ENCODE results near the gene IL17C. TPM values are rescaled to one million over a fixed set of nuclear protein-coding genes. Genes with fewer than 3 reads are reported as not detected.

The IL17C gene, protein sequence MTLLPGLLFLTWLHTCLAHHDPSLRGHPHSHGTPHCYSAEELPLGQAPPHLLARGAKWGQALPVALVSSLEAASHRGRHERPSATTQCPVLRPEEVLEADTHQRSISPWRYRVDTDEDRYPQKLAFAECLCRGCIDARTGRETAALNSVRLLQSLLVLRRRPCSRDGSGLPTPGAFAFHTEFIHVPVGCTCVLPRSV
- polyA plus RNA-seq (2013, experiment 1 of 4), result not detected
- 0.20 TPM for polyA plus RNA-seq (2013, experiment 2 of 4)
- not detected for polyA plus RNA-seq (2013, experiment 3 of 4)
- not detected for polyA plus RNA-seq (2013, experiment 4 of 4)

DNA sequence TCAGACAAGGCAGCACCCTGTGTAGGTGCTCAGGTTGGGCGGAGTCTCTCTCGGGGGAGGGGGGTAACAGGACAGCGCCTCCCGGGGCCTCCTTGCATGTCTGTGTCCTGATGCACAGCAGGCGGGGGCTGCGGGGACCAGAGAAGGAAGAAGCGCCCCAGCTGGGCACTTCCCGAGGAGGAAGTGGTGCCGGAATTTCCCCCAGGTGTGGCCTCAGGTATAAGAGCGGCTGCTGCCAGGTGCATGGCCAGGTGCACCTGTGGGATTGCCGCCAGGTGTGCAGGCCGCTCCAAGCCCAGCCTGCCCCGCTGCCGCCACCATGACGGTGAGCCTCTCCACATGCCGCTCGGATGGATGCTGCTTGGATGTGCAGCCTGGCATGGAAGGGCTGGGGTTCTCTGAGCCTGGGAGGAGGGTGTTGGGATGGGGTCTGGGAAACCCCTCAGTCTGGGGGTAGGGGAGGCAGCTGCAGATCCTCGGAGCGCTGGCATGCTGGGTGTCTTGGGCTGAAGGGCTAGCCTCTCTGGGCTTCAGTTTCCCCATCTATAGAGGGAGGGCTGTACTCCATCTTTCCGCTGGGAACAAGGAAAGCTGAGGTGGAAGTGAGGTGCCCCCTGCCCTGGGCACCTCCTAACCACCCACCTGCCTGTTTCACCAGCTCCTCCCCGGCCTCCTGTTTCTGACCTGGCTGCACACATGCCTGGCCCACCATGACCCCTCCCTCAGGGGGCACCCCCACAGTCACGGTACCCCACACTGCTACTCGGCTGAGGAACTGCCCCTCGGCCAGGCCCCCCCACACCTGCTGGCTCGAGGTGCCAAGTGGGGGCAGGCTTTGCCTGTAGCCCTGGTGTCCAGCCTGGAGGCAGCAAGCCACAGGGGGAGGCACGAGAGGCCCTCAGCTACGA, at the start of gene IL17C:
Gene IL17C, plus strand, starts transcription at position 250 of the 908 bp plus-strand sequence. Its CDS starts 70 bp downstream, at position 320.
- Histone ChIP-seq H3K4me1 (ENCODE audit: control insufficient read depth, insufficient read depth, low read length) (peaks cover 10% of the 10 kb centered on the region), H3K27me3 (ENCODE audit: control insufficient read depth, insufficient read depth, low read length, poor library complexity, severe bottlenecking) (peaks cover 30% of the 10 kb centered on the region), H3K4me3 (ENCODE audit: insufficient read depth, low read depth, low read length) (no peak within 1 kb of the TSS), H3K27ac (ENCODE audit: insufficient read depth, low read depth, low read length, poor library complexity, severe bottlenecking) (no peak within 1 kb of the TSS), H3K9me3 (ENCODE audit: control insufficient read depth, low read length) (no peaks in the 10 kb centered on the region), H3K36me3 (ENCODE audit: control insufficient read depth, insufficient read depth, low read length) (no peaks in the 10 kb centered on the region)
- 77 to 80% methylated on average over 27 of the region's 27 CpGs for WGBS, 2 experiments

DNA sequence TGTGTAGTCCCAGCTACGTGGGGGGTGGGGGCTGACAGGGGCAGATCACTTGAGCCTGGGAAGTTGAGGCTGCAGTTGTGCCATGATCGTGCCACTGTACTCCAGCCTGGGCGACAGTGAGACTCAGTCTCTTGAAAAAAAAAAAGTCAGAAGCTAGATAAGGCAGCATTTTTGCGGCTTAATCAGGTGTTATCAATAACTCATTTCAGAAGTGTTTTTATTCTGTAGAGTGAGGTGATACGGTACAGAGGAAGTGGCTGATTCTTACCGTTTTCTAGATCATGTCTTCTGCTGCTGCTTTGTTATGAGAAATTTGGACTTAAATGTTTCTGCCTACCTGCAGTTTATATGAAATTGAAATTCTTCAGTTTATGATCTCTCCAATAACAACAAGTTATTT, 49.6 kb upstream of the IL17C start:
- H3K4me3 ChIP-seq (ENCODE audit: insufficient read depth, low read depth, low read length), result no peak overlapping the region
- H3K27me3 ChIP-seq (ENCODE audit: control insufficient read depth, insufficient read depth, low read length, poor library complexity, severe bottlenecking), result no peaks in the 10 kb centered on the region
- WGBS, 2 experiments, result 94 to 96% methylated on average over 6 of the region's 6 CpGs
- H3K36me3 ChIP-seq (ENCODE audit: control insufficient read depth, insufficient read depth, low read length), result peaks cover 26% of the 10 kb centered on the region
- no peaks in the 10 kb centered on the region for H3K9me3 ChIP-seq (ENCODE audit: control insufficient read depth, low read length)
- no peak overlapping the region for H3K27ac ChIP-seq (ENCODE audit: insufficient read depth, low read depth, low read length, poor library complexity, severe bottlenecking)
- H3K4me1 ChIP-seq (ENCODE audit: control insufficient read depth, insufficient read depth, low read length), result no peaks in the 10 kb centered on the region

DNA sequence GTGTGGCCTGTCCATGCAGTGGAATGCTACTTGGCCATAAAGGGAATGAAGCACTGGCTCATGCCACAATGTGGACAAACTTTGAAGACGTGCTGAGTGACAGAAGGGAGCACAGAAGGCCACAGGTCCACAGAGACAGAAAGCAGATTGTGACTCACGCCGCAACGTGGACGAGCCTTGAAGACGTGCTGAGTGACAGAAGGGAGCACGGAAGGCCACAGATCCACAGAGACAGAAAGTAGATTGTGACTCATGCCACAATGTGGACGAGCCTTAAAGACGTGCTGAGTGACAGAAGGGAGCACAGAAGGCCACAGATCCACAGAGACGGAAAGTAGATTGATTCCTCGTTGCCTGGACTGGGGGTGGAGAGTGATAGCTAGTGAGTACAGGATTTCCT, 48.9 kb upstream of the IL17C start:
- no peaks in the 10 kb centered on the region for H3K27me3 ChIP-seq (ENCODE audit: control insufficient read depth, insufficient read depth, low read length, poor library complexity, severe bottlenecking)
- no peak overlapping the region for H3K27ac ChIP-seq (ENCODE audit: insufficient read depth, low read depth, low read length, poor library complexity, severe bottlenecking)
- H3K4me1 ChIP-seq (ENCODE audit: control insufficient read depth, insufficient read depth, low read length), result no peaks in the 10 kb centered on the region
- WGBS, 2 experiments, result 94 to 96% methylated on average over 11 of the region's 11 CpGs
- no peak overlapping the region for H3K4me3 ChIP-seq (ENCODE audit: insufficient read depth, low read depth, low read length)
- H3K9me3 ChIP-seq (ENCODE audit: control insufficient read depth, low read length), result no peaks in the 10 kb centered on the region
- peaks cover 26% of the 10 kb centered on the region for H3K36me3 ChIP-seq (ENCODE audit: control insufficient read depth, insufficient read depth, low read length)

DNA sequence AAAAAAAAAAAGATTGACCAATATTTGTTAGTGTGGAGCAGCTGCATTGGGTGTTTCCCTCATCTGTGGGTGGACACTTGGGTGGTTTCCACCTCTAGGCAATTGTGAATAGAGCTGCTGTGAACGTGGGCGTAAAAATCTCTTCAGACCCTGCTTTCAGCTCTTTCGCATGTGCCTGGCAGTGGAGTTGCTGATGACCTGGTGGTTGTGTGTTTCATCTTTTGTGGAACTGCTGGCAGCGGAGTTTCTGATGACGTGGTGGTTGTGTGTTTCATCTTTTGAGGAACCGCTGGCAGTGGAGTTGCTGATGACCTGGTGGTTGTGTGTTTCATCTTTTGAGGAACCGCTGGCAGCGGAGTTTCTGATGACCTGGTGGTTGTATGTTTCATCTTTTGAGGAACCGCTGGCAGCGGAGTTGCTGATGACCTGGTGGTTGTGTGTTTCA, 46.8 kb upstream of the IL17C start:
- 95 to 96% methylated on average over 10 of the region's 10 CpGs for WGBS, 2 experiments
- Histone ChIP-seq H3K4me1 (ENCODE audit: control insufficient read depth, insufficient read depth, low read length) (no peaks in the 10 kb centered on the region), H3K4me3 (ENCODE audit: insufficient read depth, low read depth, low read length) (no peak overlapping the region), H3K9me3 (ENCODE audit: control insufficient read depth, low read length) (no peaks in the 10 kb centered on the region), H3K27me3 (ENCODE audit: control insufficient read depth, insufficient read depth, low read length, poor library complexity, severe bottlenecking) (no peaks in the 10 kb centered on the region), H3K36me3 (ENCODE audit: control insufficient read depth, insufficient read depth, low read length) (peaks cover 20% of the 10 kb centered on the region), H3K27ac (ENCODE audit: insufficient read depth, low read depth, low read length, poor library complexity, severe bottlenecking) (no peak overlapping the region)

GRCh38 chr16:88593061-88593460, 45.3 kb upstream of the IL17C start:
- Histone ChIP-seq H3K27ac (ENCODE audit: insufficient read depth, low read depth, low read length, poor library complexity, severe bottlenecking) (no peak overlapping the region), H3K9me3 (ENCODE audit: control insufficient read depth, low read length) (no peaks in the 10 kb centered on the region), H3K4me3 (ENCODE audit: insufficient read depth, low read depth, low read length) (no peak overlapping the region), H3K36me3 (ENCODE audit: control insufficient read depth, insufficient read depth, low read length) (peaks cover 13% of the 10 kb centered on the region), H3K27me3 (ENCODE audit: control insufficient read depth, insufficient read depth, low read length, poor library complexity, severe bottlenecking) (no peaks in the 10 kb centered on the region), H3K4me1 (ENCODE audit: control insufficient read depth, insufficient read depth, low read length) (no peaks in the 10 kb centered on the region)
- 96 to 97% methylated on average over 12 of the region's 12 CpGs for WGBS, 2 experiments

DNA sequence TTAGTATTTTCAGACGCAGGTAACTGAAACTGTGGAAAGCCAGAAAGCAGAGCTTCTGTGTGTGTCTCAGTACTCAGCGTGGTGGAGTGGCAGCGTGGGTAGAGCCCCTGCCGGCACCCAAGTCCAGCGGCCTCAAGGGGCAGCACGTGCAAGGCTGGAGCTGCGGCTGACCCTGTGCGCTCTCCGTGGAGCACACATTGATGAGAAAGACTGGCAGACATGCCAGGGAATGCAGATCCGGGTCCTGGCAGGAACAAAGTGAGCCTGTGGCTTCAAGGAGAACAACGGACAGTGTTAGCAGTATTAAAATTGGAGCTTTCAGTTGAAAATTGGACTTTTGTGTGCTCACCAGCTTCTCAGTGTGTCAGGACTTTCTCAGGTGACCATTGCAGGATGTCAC, 44.9 kb upstream of the IL17C start:
- no peaks in the 10 kb centered on the region for H3K27me3 ChIP-seq (ENCODE audit: control insufficient read depth, insufficient read depth, low read length, poor library complexity, severe bottlenecking)
- no peaks in the 10 kb centered on the region for H3K4me1 ChIP-seq (ENCODE audit: control insufficient read depth, insufficient read depth, low read length)
- H3K9me3 ChIP-seq (ENCODE audit: control insufficient read depth, low read length), result no peaks in the 10 kb centered on the region
- no peak overlapping the region for H3K4me3 ChIP-seq (ENCODE audit: insufficient read depth, low read depth, low read length)
- 88 to 91% methylated on average over 11 of the region's 11 CpGs for WGBS, 2 experiments
- H3K27ac ChIP-seq (ENCODE audit: insufficient read depth, low read depth, low read length, poor library complexity, severe bottlenecking), result no peak overlapping the region
- peaks cover 8% of the 10 kb centered on the region for H3K36me3 ChIP-seq (ENCODE audit: control insufficient read depth, insufficient read depth, low read length)

DNA sequence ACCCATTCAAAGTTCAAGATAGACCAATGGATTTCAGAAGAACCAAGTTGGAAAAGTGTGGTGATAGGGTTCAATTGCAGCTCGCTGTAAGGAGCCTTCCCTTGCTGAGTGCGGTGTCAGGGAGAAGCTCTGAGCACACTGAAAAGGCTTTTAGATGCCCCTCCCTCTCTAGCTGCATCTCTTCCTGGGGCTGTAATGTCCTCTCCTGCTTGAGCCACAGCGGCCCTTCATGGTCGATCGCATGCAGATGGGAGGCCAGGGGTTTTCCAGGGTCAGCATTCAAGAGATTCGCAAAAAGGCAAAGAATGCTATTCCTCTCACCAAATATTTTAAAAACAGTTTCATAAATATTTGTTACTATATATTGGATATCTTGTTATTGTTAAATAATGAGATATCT, 44.5 kb upstream of the IL17C start:
- Histone ChIP-seq H3K4me1 (ENCODE audit: control insufficient read depth, insufficient read depth, low read length) (no peaks in the 10 kb centered on the region), H3K27me3 (ENCODE audit: control insufficient read depth, insufficient read depth, low read length, poor library complexity, severe bottlenecking) (no peaks in the 10 kb centered on the region), H3K36me3 (ENCODE audit: control insufficient read depth, insufficient read depth, low read length) (peaks cover 7% of the 10 kb centered on the region), H3K9me3 (ENCODE audit: control insufficient read depth, low read length) (no peaks in the 10 kb centered on the region), H3K27ac (ENCODE audit: insufficient read depth, low read depth, low read length, poor library complexity, severe bottlenecking) (no peak overlapping the region), H3K4me3 (ENCODE audit: insufficient read depth, low read depth, low read length) (no peak overlapping the region)
- 94 to 95% methylated on average over 6 of the region's 6 CpGs for WGBS, 2 experiments

GRCh38 chr16:88595101-88595500, 43.3 kb upstream of the IL17C start:
- H3K27me3 ChIP-seq (ENCODE audit: control insufficient read depth, insufficient read depth, low read length, poor library complexity, severe bottlenecking), result no peaks in the 10 kb centered on the region
- no peaks in the 10 kb centered on the region for H3K4me1 ChIP-seq (ENCODE audit: control insufficient read depth, insufficient read depth, low read length)
- WGBS, 2 experiments, result 93 to 94% methylated on average over 6 of the region's 6 CpGs

DNA sequence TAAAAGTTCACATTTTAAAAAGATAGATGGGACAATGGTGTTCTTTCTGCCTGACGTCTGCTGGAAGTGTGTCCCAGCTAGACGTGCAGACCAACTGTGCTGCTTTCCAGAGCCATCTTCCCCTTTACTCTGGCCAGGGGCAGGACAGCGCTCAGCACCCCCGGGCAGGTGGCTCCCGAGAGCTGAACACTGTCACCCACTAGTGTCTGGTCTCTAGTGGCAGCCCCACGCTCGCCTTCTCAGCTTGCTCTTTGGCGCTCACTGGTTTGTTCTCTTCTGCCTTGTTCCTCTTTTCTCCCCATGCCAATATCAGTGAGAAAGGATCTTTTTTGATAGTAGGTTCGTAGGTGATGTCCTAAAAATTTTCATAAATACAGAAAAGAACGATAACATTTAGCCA, 42.5 kb upstream of the IL17C start:
- WGBS, 2 experiments, result 90 to 98% methylated on average over 9 to 10 of the region's 10 CpGs
- Histone ChIP-seq H3K27me3 (ENCODE audit: control insufficient read depth, insufficient read depth, low read length, poor library complexity, severe bottlenecking) (no peaks in the 10 kb centered on the region), H3K9me3 (ENCODE audit: control insufficient read depth, low read length) (no peaks in the 10 kb centered on the region), H3K4me1 (ENCODE audit: control insufficient read depth, insufficient read depth, low read length) (no peaks in the 10 kb centered on the region), H3K36me3 (ENCODE audit: control insufficient read depth, insufficient read depth, low read length) (peaks cover 14% of the 10 kb centered on the region), H3K27ac (ENCODE audit: insufficient read depth, low read depth, low read length, poor library complexity, severe bottlenecking) (no peak overlapping the region), H3K4me3 (ENCODE audit: insufficient read depth, low read depth, low read length) (no peak overlapping the region)

More at GRCh38 chr16:88595101-88595500, 43.3 kb upstream of the IL17C start:
- Histone ChIP-seq H3K36me3 (ENCODE audit: control insufficient read depth, insufficient read depth, low read length) (peaks cover 7% of the 10 kb centered on the region), H3K4me3 (ENCODE audit: insufficient read depth, low read depth, low read length) (no peak overlapping the region), H3K9me3 (ENCODE audit: control insufficient read depth, low read length) (no peaks in the 10 kb centered on the region), H3K27ac (ENCODE audit: insufficient read depth, low read depth, low read length, poor library complexity, severe bottlenecking) (no peak overlapping the region)

GRCh38 chr16:88596483-88596882, 41.9 kb upstream of the IL17C start:
- Histone ChIP-seq H3K9me3 (ENCODE audit: control insufficient read depth, low read length) (no peaks in the 10 kb centered on the region), H3K4me3 (ENCODE audit: insufficient read depth, low read depth, low read length) (no peak overlapping the region), H3K4me1 (ENCODE audit: control insufficient read depth, insufficient read depth, low read length) (no peaks in the 10 kb centered on the region), H3K36me3 (ENCODE audit: control insufficient read depth, insufficient read depth, low read length) (peaks cover 19% of the 10 kb centered on the region), H3K27me3 (ENCODE audit: control insufficient read depth, insufficient read depth, low read length, poor library complexity, severe bottlenecking) (no peaks in the 10 kb centered on the region), H3K27ac (ENCODE audit: insufficient read depth, low read depth, low read length, poor library complexity, severe bottlenecking) (no peak overlapping the region)
- WGBS, 2 experiments, result 93 to 94% methylated on average over 3 of the region's 3 CpGs

Measured in ectodermal cell (in vitro differentiated cells).